NOMO-1 (cell line): ENCODE measurements around the gene JRKL.
A peak's percentile ranks its signal among the peaks of the same experiment; 100 is the strongest.
"Not testable (repeated sequence)": the region's sequence is repeated elsewhere in the genome, so short reads cannot be mapped to it uniquely, and the experiment has no call there.

Experiments
- DNase-seq, 2 experiments: peaks; one replicate each; lab custom pipeline; 2025; ENCODE audit not compliant: unreplicated experiment in 2 of 2; lab: John Stamatoyannopoulos, UW

Gene JRKL

GRCh38 chr11:96393753-96394348, 4.0 kb downstream of the JRKL start:
- DNase-seq, result peak in 1 of 2 experiments; percentile 37

GRCh38 chr11:96394773-96395172, 5.0 kb downstream of the JRKL start:
- DNase-seq, result no peak

GRCh38 chr11:96396637-96397036, 6.8 kb downstream of the JRKL start:
- no peak for DNase-seq

- DNase-seq, result no peak
Observed at GRCh38 chr11:96397863-96398262, 8.1 kb downstream of the JRKL start.

- DNase-seq, result no peak
Observed at GRCh38 chr11:96400697-96401096, 10.9 kb downstream of the JRKL start.

GRCh38 chr11:96411412-96411811, 21.6 kb downstream of the JRKL start:
- DNase-seq, result not testable (repeated sequence)

- no peak for DNase-seq
Observed at GRCh38 chr11:96412761-96413381, 23.1 kb downstream of the JRKL start.

- DNase-seq, result no peak
Observed at GRCh38 chr11:96413408-96413807, 23.6 kb downstream of the JRKL start.

- no peak for DNase-seq
Observed at GRCh38 chr11:96424693-96425092, 34.9 kb downstream of the JRKL start.

- DNase-seq, result no peak
Observed at GRCh38 chr11:96430668-96431067, 40.9 kb downstream of the JRKL start.

GRCh38 chr11:96432654-96433053, 42.8 kb downstream of the JRKL start:
- not testable (repeated sequence) for DNase-seq
